D721Med (cell line): Measurements from ENCODE around the gene LSR.
"Not testable (repeated sequence)": the region's sequence is repeated elsewhere in the genome, so short reads cannot be mapped to it uniquely, and the experiment has no call there.

Source experiments
- DNase-seq: peaks from one replicate; pipeline ENCODE4 v3.0.0; 2011; ENCODE audit warnings: low spot score; ENCODE audit not compliant: insufficient read length
- FAIRE-seq: peaks from 2 replicates; lab custom pipeline; 2011; peaks lifted over from hg19 to GRCh38; lab: Jason Lieb, UNC
- CTCF ChIP-seq: IDR thresholded peaks from 2 replicates; pipeline ENCODE4 v1.5.1; 2012; ENCODE audit warnings: mild to moderate bottlenecking, control low read depth; ENCODE audit not compliant: insufficient read depth; ENCODE audit errors: missing control alignments

LSR gene

GRCh38 chr19:35226748-35227147 lies 22.1 kb upstream of the LSR start:
- FAIRE-seq (no peak), DNase-seq (no peak)
- no peak for TF ChIP-seq CTCF

DNA sequence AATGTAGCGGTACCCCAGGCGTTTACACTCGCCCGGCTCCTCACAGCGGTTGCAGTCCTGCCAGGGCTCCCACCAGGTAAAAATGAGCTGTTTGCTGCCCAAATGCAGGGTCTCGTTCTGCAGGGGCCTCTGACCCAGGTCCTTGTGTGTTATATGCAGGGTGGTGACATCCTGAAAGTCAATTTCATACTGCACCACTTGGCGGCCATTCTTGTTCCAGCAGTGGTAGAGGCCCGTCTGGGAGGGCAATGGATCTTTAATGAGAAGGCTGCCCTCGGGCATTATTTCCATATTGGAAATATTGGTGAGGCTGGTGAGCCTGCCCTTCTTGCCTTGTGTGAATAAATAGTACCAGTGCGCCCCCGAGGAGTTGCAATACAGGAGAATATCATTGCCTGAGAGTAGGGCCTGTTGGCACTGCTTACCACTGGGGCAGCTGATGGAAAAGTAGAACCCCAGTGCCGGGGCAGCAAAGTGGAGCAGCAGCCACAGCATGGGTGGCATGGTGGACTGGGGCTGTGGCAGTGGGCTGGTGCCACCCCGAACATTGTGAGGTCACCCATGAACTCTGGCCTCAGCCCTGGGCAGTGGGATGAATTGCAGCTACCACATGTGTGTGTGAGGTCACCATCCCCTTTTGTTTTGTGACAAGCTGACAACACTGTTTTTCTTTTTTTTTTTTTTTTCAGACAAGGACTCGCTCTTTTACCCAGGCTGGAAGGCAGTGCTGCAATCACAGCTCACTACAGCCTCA lies 20.4 kb upstream of the LSR start, which contains the start of gene FAM187B:
Gene FAM187B (minus strand): TSS at position 563 of the 754 bp plus-strand sequence. CDS start 59 bp downstream, at position 504.
- DNase-seq (no peak), FAIRE-seq (no peak)
- no peak for TF ChIP-seq CTCF

DNA sequence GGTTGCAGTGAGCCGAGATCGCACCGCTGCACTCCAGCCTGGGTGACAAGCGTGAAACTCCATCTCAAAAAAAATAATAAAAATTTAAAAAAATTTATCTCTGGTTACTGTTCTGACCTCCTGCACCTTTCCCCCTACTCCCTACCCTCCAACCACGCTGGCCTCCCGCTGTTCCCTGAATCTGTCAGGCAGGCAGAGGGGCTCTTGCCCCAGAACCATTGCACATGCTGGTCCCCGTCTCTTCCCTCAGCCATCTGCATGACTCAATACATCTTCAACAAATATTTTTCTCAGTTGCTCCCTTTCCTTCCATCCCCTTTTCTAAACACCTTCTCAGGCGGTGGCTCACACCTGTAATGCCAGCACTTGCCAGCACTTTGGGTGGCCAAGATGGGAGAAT lies 19.2 kb upstream of the LSR start:
- DNase-seq (no peak), FAIRE-seq (no peak)
- TF ChIP-seq CTCF = no peak

DNA sequence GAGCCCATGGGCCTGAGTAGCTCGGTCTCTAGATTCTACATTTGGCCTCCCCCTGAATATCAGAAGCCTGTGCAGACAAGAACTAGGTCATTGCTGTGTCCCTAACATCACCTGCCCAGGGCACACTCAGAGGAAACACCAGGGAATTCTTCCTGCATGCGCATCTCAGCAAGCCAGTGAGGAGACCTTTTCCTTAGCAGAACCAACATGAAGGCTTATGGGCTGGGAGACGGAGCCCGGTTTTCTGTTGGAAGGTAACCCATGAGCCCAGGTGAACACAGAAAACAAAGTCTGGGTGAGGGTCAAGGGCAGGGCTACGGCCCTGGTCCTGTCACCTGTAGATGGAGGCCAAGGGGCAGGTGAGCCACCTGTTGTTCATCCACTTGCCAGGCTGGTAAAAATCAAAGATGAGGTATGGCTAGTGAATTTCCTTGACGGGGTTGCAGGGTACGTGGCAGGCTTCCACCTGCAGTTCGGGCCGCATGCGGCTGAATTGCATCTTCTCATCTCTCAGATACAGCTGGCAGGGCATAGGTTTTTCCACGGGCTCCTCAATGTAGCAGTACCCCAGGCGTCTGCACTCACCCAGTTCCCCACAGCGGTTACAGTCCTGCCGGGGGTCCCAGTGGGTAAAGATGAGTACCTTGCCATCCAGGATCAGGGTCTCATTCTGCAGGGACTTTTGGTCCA lies 16.7 kb upstream of the LSR start:
- DNase-seq = no peak
- FAIRE-seq = no peak

GRCh38 chr19:35232912-35233311 lies 15.9 kb upstream of the LSR start:
- FAIRE-seq (no peak), DNase-seq (no peak)
- TF ChIP-seq CTCF = no peak

More for the DNA sequence above, 16.7 kb upstream of the LSR start:
- no peak for TF ChIP-seq CTCF

- TF ChIP-seq CTCF = no peak
- FAIRE-seq = no peak
- no peak for DNase-seq
These were observed 12.0 kb upstream of the LSR start for GRCh38 chr19:35236638-35237400.

- not testable (repeated sequence) for FAIRE-seq
These were observed 9.2 kb upstream of the LSR start for GRCh38 chr19:35239597-35239996.

More at GRCh38 chr19:35239597-35239996, 9.2 kb upstream of the LSR start:
- not testable (repeated sequence) for DNase-seq
